ENCODE measurements around the gene SLC24A3.

SLC24A3 gene

GRCh38 chr20:19710336-19711120 is 498.1 kb downstream of the SLC24A3 start:
- Mint-ChIP-seq H3K27ac (no peak overlapping the region), H3K36me3 (ENCODE audit: low read depth) (no peaks in the 10 kb centered on the region), H3K9me3 (peaks cover 5% of the 10 kb centered on the region), H3K4me1 (ENCODE audit: low read depth) (no peaks in the 10 kb centered on the region), H3K27me3 (ENCODE audit: low read depth) (no peaks in the 10 kb centered on the region), H3K4me3 (no peak overlapping the region)
- DNase-seq (ENCODE audit: low spot score): no peak

GRCh38 chr20:19711126-19711525 is 498.7 kb downstream of the SLC24A3 start:
- DNase-seq (ENCODE audit: low spot score): no peak
- no peaks in the 10 kb centered on the region for H3K4me1 Mint-ChIP-seq (ENCODE audit: low read depth)
- peaks cover 5% of the 10 kb centered on the region for H3K9me3 Mint-ChIP-seq
- H3K36me3 Mint-ChIP-seq (ENCODE audit: low read depth): no peaks in the 10 kb centered on the region
- no peaks in the 10 kb centered on the region for H3K27me3 Mint-ChIP-seq (ENCODE audit: low read depth)
- no peak overlapping the region for H3K4me3 Mint-ChIP-seq
- H3K27ac Mint-ChIP-seq: no peak overlapping the region

GRCh38 chr20:19712721-19713260 is 500.3 kb downstream of the SLC24A3 start:
- no peaks in the 10 kb centered on the region for H3K36me3 Mint-ChIP-seq (ENCODE audit: low read depth)
- H3K4me1 Mint-ChIP-seq (ENCODE audit: low read depth): no peaks in the 10 kb centered on the region
- no peak for DNase-seq (ENCODE audit: low spot score)
- no peak overlapping the region for H3K27ac Mint-ChIP-seq
- no peak overlapping the region for H3K4me3 Mint-ChIP-seq
- no peaks in the 10 kb centered on the region for H3K27me3 Mint-ChIP-seq (ENCODE audit: low read depth)
- H3K9me3 Mint-ChIP-seq: peaks cover 5% of the 10 kb centered on the region

GRCh38 chr20:19713822-19714578 is 501.6 kb downstream of the SLC24A3 start:
- peaks cover 5% of the 10 kb centered on the region for H3K9me3 Mint-ChIP-seq
- H3K4me3 Mint-ChIP-seq: no peak overlapping the region
- H3K36me3 Mint-ChIP-seq (ENCODE audit: low read depth): no peaks in the 10 kb centered on the region
- H3K27me3 Mint-ChIP-seq (ENCODE audit: low read depth): no peaks in the 10 kb centered on the region
- no peak overlapping the region for H3K27ac Mint-ChIP-seq
- H3K4me1 Mint-ChIP-seq (ENCODE audit: low read depth): no peaks in the 10 kb centered on the region
- no peak for DNase-seq (ENCODE audit: low spot score)

GRCh38 chr20:19714579-19714840 is 502.1 kb downstream of the SLC24A3 start:
- H3K4me1 Mint-ChIP-seq (ENCODE audit: low read depth): no peaks in the 10 kb centered on the region
- no peaks in the 10 kb centered on the region for H3K36me3 Mint-ChIP-seq (ENCODE audit: low read depth)
- no peaks in the 10 kb centered on the region for H3K27me3 Mint-ChIP-seq (ENCODE audit: low read depth)
- no peak overlapping the region for H3K4me3 Mint-ChIP-seq
- no peak overlapping the region for H3K27ac Mint-ChIP-seq
- no peak for DNase-seq (ENCODE audit: low spot score)
- peaks cover 5% of the 10 kb centered on the region for H3K9me3 Mint-ChIP-seq

- Mint-ChIP-seq H3K27me3 (ENCODE audit: low read depth) (no peaks in the 10 kb centered on the region), H3K4me3 (no peak overlapping the region), H3K36me3 (ENCODE audit: low read depth) (no peaks in the 10 kb centered on the region), H3K4me1 (ENCODE audit: low read depth) (no peaks in the 10 kb centered on the region), H3K27ac (no peak overlapping the region), H3K9me3 (peaks cover 3% of the 10 kb centered on the region)
- no peak for DNase-seq (ENCODE audit: low spot score)
These were observed 503.5 kb downstream of the SLC24A3 start for GRCh38 chr20:19715986-19716385.

GRCh38 chr20:19718880-19719279 is 506.4 kb downstream of the SLC24A3 start:
- Mint-ChIP-seq H3K27ac (no peak overlapping the region), H3K9me3 (no peaks in the 10 kb centered on the region), H3K4me1 (ENCODE audit: low read depth) (no peaks in the 10 kb centered on the region), H3K36me3 (ENCODE audit: low read depth) (no peaks in the 10 kb centered on the region), H3K4me3 (no peak overlapping the region), H3K27me3 (ENCODE audit: low read depth) (no peaks in the 10 kb centered on the region)
- DNase-seq (ENCODE audit: low spot score): no peak

GRCh38 chr20:19720991-19721390 is 508.5 kb downstream of the SLC24A3 start:
- no peaks in the 10 kb centered on the region for H3K36me3 Mint-ChIP-seq (ENCODE audit: low read depth)
- no peaks in the 10 kb centered on the region for H3K27me3 Mint-ChIP-seq (ENCODE audit: low read depth)
- H3K9me3 Mint-ChIP-seq: no peaks in the 10 kb centered on the region
- no peaks in the 10 kb centered on the region for H3K4me1 Mint-ChIP-seq (ENCODE audit: low read depth)
- no peak for DNase-seq (ENCODE audit: low spot score)
- no peak overlapping the region for H3K4me3 Mint-ChIP-seq
- H3K27ac Mint-ChIP-seq: no peak overlapping the region

- H3K27me3 Mint-ChIP-seq (ENCODE audit: low read depth): no peaks in the 10 kb centered on the region
- H3K36me3 Mint-ChIP-seq (ENCODE audit: low read depth): no peaks in the 10 kb centered on the region
- no peak overlapping the region for H3K4me3 Mint-ChIP-seq
- no peak overlapping the region for H3K27ac Mint-ChIP-seq
- H3K4me1 Mint-ChIP-seq (ENCODE audit: low read depth): no peaks in the 10 kb centered on the region
- DNase-seq (ENCODE audit: low spot score): no peak
- no peaks in the 10 kb centered on the region for H3K9me3 Mint-ChIP-seq
These were observed 510.6 kb downstream of the SLC24A3 start for GRCh38 chr20:19723051-19723450.

GRCh38 chr20:19723813-19724430 is 511.5 kb downstream of the SLC24A3 start:
- no peaks in the 10 kb centered on the region for H3K9me3 Mint-ChIP-seq
- H3K4me1 Mint-ChIP-seq (ENCODE audit: low read depth): no peaks in the 10 kb centered on the region
- H3K36me3 Mint-ChIP-seq (ENCODE audit: low read depth): no peaks in the 10 kb centered on the region
- no peak for DNase-seq (ENCODE audit: low spot score)
- H3K27me3 Mint-ChIP-seq (ENCODE audit: low read depth): no peaks in the 10 kb centered on the region
- H3K4me3 Mint-ChIP-seq: no peak overlapping the region
- H3K27ac Mint-ChIP-seq: no peak overlapping the region

- Mint-ChIP-seq H3K27me3 (ENCODE audit: low read depth) (no peaks in the 10 kb centered on the region), H3K4me3 (no peak overlapping the region), H3K27ac (no peak overlapping the region), H3K9me3 (no peaks in the 10 kb centered on the region), H3K4me1 (ENCODE audit: low read depth) (no peaks in the 10 kb centered on the region), H3K36me3 (ENCODE audit: low read depth) (no peaks in the 10 kb centered on the region)
- no peak for DNase-seq (ENCODE audit: low spot score)
These were observed 512.9 kb downstream of the SLC24A3 start for GRCh38 chr20:19725373-19725772.

GRCh38 chr20:19725814-19726525 is 513.5 kb downstream of the SLC24A3 start:
- H3K27me3 Mint-ChIP-seq (ENCODE audit: low read depth): no peaks in the 10 kb centered on the region
- no peak overlapping the region for H3K4me3 Mint-ChIP-seq
- no peaks in the 10 kb centered on the region for H3K4me1 Mint-ChIP-seq (ENCODE audit: low read depth)
- no peaks in the 10 kb centered on the region for H3K9me3 Mint-ChIP-seq
- no peak for DNase-seq (ENCODE audit: low spot score)
- no peak overlapping the region for H3K27ac Mint-ChIP-seq
- H3K36me3 Mint-ChIP-seq (ENCODE audit: low read depth): no peaks in the 10 kb centered on the region

- Mint-ChIP-seq H3K9me3 (no peaks in the 10 kb centered on the region), H3K4me3 (no peak overlapping the region), H3K27me3 (ENCODE audit: low read depth) (no peaks in the 10 kb centered on the region), H3K4me1 (ENCODE audit: low read depth) (no peaks in the 10 kb centered on the region), H3K27ac (no peak overlapping the region), H3K36me3 (ENCODE audit: low read depth) (no peaks in the 10 kb centered on the region)
- DNase-seq (ENCODE audit: low spot score): no peak
These were observed 514.9 kb downstream of the SLC24A3 start for GRCh38 chr20:19727251-19727847.
